ENCODE data around the gene DCUN1D4. TPM values are rescaled to one million over a fixed set of nuclear protein-coding genes. Genes with fewer than 3 reads are reported as not detected.

The DCUN1D4 gene
- polyA plus RNA-seq, 1 of the 3 experiments (the other 2 are of a cell fraction) = 42.9 TPM

GRCh38 chr4:51925307-51925706, 82.4 kb downstream of the DCUN1D4 start (continued):
- TF ChIP-seq REST (IDR thresholded peaks at IDR 0.05; ENCODE audit: low read depth, low read length) (no peak), IRF3 (IDR thresholded peaks at IDR 0.05; ENCODE audit: low read depth, low read length) (no peak), SIN3A (IDR thresholded peaks at IDR 0.05; ENCODE audit: borderline replicate concordance, low read depth, low read length) (no peak), ELF1 (IDR thresholded peaks at IDR 0.05) (no peak)

GRCh38 chr4:51930557-51930956, 87.6 kb downstream of the DCUN1D4 start:
- no peak overlapping the region for H3K4me3 ChIP-seq (ENCODE audit: low read depth in 2 of 2, low read length in 1 of 2)
- ChIA-PET CTCF (no interaction called here), POLR2A (no interaction called here)
- H3K36me3 ChIP-seq (replicated peaks in 1 of 2; ENCODE audit: control insufficient read depth in 1 of 2, insufficient read depth in 2 of 2, low read length in 1 of 2) = no peaks in the 10 kb centered on the region
- no peaks in the 10 kb centered on the region for H3K9me2 ChIP-seq
- no peaks in the 10 kb centered on the region for H3K4me1 ChIP-seq (ENCODE audit: control insufficient read depth in 1 of 2, insufficient read depth in 2 of 2, low read depth in 1 of 2, low read length in 1 of 2)
- no peaks in the 10 kb centered on the region for H3F3A ChIP-seq (replicated peaks; ENCODE audit: insufficient read depth)
- H3K4me2 ChIP-seq = no peak overlapping the region
- no peaks in the 10 kb centered on the region for H4K20me1 ChIP-seq (ENCODE audit: insufficient read depth)
- TF ChIP-seq RXRA (IDR thresholded peaks at IDR 0.05; ENCODE audit: borderline replicate concordance, low read depth) = no peak
- TF ChIP-seq FOXJ3 (CRISPR knock-in tag; IDR thresholded peaks at IDR 0.05) = no peak
- no peak for TF ChIP-seq EZH2phosphoT487 (IDR thresholded peaks at IDR 0.05; ENCODE audit: borderline replicate concordance, low read depth)
- no peak for TF ChIP-seq TCF12 (IDR thresholded peaks at IDR 0.05)
- no peak for TF ChIP-seq PBX3 (IDR thresholded peaks at IDR 0.05)
- no peak for TF ChIP-seq RAD21 (IDR thresholded peaks at IDR 0.05; ENCODE audit: low read length)
- TF ChIP-seq CTCF (IDR thresholded peaks at IDR 0.05) = no peak
- TF ChIP-seq CHD2 (IDR thresholded peaks at IDR 0.05; ENCODE audit: low read length, partially characterized antibody) = no peak
- no peak for TF ChIP-seq NFIC (IDR thresholded peaks at IDR 0.05; ENCODE audit: borderline replicate concordance)
- TF ChIP-seq NRF1 (IDR thresholded peaks at IDR 0.05; ENCODE audit: low read depth, low read length) = no peak
- TF ChIP-seq RFX5 (IDR thresholded peaks at IDR 0.05; ENCODE audit: low read length) = no peak
- TF ChIP-seq SMC3 (IDR thresholded peaks at IDR 0.05; ENCODE audit: low read depth, low read length) = no peak
- TF ChIP-seq RCOR1 (IDR thresholded peaks at IDR 0.05; ENCODE audit: low read length) = no peak
- TF ChIP-seq MEF2A (IDR thresholded peaks at IDR 0.05; ENCODE audit: borderline replicate concordance, low read depth) = no peak
- no peak for TF ChIP-seq USF2 (IDR thresholded peaks at IDR 0.05; ENCODE audit: borderline replicate concordance, low read depth, low read length)
- TF ChIP-seq EP300 (IDR thresholded peaks at IDR 0.05; ENCODE audit: borderline replicate concordance in 1 of 2, low read depth in 1 of 2, low read length in 1 of 2) = no peak
- TF ChIP-seq MXI1 (IDR thresholded peaks at IDR 0.05; ENCODE audit: low read depth, low read length) = no peak
- TF ChIP-seq MAX (IDR thresholded peaks at IDR 0.05; ENCODE audit: low read depth) = no peak
- TF ChIP-seq TAF1 (IDR thresholded peaks at IDR 0.05; ENCODE audit: borderline replicate concordance, low read depth, low read length) = no peak
- no peak for TF ChIP-seq IRF3 (IDR thresholded peaks at IDR 0.05; ENCODE audit: low read depth, low read length)
- no peak overlapping the region for H2AFZ ChIP-seq (ENCODE audit: low read depth)
- H3K9ac ChIP-seq = no peak overlapping the region
- H3K27ac ChIP-seq (ENCODE audit: low read depth in 2 of 2, low read length in 1 of 2) = no peak overlapping the region
- WGBS (ENCODE audit: low lambda C conversion rate) = 0% methylated on average over 1 of the region's 1 CpG
- no peaks in the 10 kb centered on the region; the same call in 1 of the 2 replicates for H3K27me3 ChIP-seq (ENCODE audit: insufficient read depth)
- no peaks in the 10 kb centered on the region for H3K79me2 ChIP-seq (ENCODE audit: insufficient read depth)
- no peaks in the 10 kb centered on the region for H3K9me3 ChIP-seq
- no peak for DNase-seq
